ENCODE measurements around the gene VRK3.

- TF ChIP-seq GATA3 (IDR thresholded peaks at IDR 0.05; ENCODE audit: low read depth, low read length) = no peak
- TF ChIP-seq GATA2 (IDR thresholded peaks at IDR 0.05; ENCODE audit: low read depth, low read length) = no peak
Measured at GRCh38 chr19:50050406-50051227, 25.4 kb upstream of the VRK3 start.
